Measurements from ENCODE around the gene CFAP46. TPM values are rescaled to one million over a fixed set of nuclear protein-coding genes. Genes with fewer than 3 reads are reported as not detected.

Gene CFAP46
- total RNA-seq, 6 experiments from 2014 or later, result 0.31 to 1.4 (median 0.32) TPM; not detected in 1

DNA sequence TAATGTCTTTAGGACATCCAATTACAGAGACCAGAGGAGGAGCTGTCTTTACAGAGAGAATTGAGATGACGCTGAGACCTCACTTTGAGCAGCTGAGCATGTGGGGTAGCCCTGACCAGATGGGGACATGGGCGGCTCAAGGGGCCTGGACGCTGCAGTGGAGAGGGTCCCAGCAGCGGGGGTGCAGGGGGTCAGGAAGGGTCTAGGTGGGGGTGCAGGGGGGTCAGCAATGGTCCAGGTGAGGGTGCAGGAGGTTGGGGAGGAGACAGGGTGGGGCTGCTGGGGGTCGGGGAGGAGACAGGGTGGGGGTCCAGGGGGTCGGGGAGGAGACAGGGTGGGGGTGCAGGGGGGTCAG is 43.2 kb upstream of the CFAP46 start:
- 0 out of 2 replicates have a peak, but pooled peaks cover 2% of the 10 kb centered on the region for H3K27me3 Mint-ChIP-seq (ENCODE audit: insufficient read depth)
- H3K9me3 Mint-ChIP-seq, result no peaks in the 10 kb centered on the region
- H3K4me1 Mint-ChIP-seq (ENCODE audit: low read depth), result peaks cover 16% of the 10 kb centered on the region

DNA sequence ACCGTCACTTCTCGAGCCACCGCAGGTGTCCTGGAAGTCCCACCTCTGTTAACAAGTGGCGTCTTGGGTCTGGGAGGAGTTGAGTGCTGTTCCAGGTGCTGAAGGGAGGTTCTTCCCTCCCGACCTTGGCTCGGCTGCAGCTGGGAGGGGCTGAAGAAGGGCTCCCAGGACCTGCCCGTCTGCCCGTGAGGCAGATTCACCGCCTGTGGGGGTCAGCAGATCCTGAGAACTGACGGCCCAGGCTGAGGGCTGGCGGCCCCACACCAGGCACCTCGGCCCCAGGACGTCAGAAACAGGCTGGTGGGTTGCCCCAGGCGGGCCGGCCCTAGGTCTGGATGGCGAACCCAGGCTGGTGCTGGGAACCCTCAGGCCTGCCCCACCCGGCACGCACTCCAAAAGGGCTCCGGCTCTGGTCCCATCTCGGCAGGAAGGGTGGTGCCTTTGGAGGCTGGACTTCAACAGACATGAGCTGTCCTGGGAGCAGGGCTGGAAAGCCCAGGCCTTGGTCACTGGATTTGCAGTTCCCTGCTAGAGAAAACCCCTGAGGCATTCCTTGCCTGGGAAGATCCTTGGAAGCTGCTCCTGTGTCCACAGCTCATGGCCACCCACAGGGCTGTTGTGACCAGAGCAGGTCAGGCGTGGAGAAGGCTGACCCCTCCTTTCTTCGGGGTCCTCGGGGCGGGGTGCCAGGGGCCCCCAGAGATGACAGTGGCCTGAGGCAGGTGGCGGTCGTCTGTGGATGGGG is 42.6 kb upstream of the CFAP46 start:
- H3K36me3 Mint-ChIP-seq (ENCODE audit: low read depth), result no peaks in the 10 kb centered on the region
- H3K4me3 Mint-ChIP-seq, result no peak overlapping the region
- 0 out of 2 replicates have a peak, but pooled peaks cover 2% of the 10 kb centered on the region for H3K27me3 Mint-ChIP-seq (ENCODE audit: insufficient read depth)
- no peak overlapping the region for H3K27ac Mint-ChIP-seq
- TF ChIP-seq, protein P1, sequence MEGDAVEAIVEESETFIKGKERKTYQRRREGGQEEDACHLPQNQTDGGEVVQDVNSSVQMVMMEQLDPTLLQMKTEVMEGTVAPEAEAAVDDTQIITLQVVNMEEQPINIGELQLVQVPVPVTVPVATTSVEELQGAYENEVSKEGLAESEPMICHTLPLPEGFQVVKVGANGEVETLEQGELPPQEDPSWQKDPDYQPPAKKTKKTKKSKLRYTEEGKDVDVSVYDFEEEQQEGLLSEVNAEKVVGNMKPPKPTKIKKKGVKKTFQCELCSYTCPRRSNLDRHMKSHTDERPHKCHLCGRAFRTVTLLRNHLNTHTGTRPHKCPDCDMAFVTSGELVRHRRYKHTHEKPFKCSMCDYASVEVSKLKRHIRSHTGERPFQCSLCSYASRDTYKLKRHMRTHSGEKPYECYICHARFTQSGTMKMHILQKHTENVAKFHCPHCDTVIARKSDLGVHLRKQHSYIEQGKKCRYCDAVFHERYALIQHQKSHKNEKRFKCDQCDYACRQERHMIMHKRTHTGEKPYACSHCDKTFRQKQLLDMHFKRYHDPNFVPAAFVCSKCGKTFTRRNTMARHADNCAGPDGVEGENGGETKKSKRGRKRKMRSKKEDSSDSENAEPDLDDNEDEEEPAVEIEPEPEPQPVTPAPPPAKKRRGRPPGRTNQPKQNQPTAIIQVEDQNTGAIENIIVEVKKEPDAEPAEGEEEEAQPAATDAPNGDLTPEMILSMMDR (IDR thresholded peaks at IDR 0.05), result no peak
- no peaks in the 10 kb centered on the region for H3K9me3 Mint-ChIP-seq
- no peak for DNase-seq
- peaks cover 16% of the 10 kb centered on the region for H3K4me1 Mint-ChIP-seq (ENCODE audit: low read depth)

More for the DNA sequence above, 43.2 kb upstream of the CFAP46 start:
- TF ChIP-seq, protein P1 (IDR thresholded peaks at IDR 0.05), result no peak
- no peak for DNase-seq
- H3K27ac Mint-ChIP-seq, result no peak overlapping the region
- H3K36me3 Mint-ChIP-seq (ENCODE audit: low read depth), result no peaks in the 10 kb centered on the region
- no peak overlapping the region for H3K4me3 Mint-ChIP-seq

DNA sequence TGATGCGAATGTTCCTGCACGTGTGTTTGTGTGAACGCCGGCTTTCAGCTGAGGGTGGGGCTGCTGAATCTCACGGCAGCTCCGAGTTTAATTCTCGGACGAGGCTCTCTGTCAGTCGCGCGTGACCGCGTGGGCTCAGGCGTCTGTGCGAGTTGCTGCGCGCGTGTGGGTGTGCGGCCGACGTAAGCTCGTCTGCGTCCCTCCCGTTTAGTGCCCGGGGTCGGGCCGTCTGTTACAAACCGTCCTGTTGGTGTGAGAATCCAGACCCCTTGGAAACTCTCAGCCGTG is 41.6 kb upstream of the CFAP46 start:
- no peak for DNase-seq
- Mint-ChIP-seq H3K9me3 (no peaks in the 10 kb centered on the region), H3K4me3 (no peak overlapping the region), H3K27me3 (ENCODE audit: insufficient read depth) (peaks cover 6% of the 10 kb centered on the region; the same call in 1 of the 2 replicates), H3K27ac (no peak overlapping the region), H3K36me3 (ENCODE audit: low read depth) (no peaks in the 10 kb centered on the region), H3K4me1 (ENCODE audit: low read depth) (peaks cover 16% of the 10 kb centered on the region)
- TF ChIP-seq, protein P1 (IDR thresholded peaks at IDR 0.05), result no peak

DNA sequence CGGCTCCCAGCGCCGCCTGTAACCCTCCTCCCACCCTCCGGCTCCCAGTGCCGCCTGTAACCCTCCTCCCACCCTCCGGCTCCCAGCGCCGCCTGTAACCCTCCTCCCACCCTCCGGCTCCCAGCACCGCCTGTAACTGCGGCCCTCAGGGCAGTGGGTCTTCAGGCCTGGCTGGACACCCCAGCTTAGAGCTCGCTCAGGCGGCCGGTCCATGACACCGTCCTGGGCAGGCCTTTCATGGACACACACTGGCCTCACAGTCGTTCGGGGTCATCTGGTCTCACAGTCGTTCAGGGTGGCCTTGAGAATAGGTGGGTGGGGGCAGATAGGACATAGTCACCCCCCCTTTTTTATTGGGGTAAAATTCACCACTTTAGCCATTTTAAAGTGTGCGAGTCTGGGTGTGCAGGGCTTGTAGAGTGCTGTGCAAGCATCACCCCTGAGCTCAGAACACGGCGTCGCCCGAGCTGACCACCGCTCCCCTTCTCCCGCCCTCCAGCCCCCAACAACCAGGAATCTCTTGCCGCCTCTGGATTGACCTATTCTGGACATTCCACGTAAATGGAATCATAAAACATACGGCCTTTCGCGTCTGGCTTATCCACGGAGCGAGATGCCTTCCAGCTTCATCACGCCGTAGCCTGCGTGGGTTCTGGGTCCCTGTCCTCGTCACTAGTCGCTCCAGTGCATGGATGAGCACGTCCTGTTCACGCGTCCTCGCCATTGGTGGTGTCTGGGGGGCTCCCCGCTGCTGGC is 41.1 kb upstream of the CFAP46 start:
- H3K36me3 Mint-ChIP-seq (ENCODE audit: low read depth), result no peaks in the 10 kb centered on the region
- no peak for DNase-seq
- no peaks in the 10 kb centered on the region for H3K9me3 Mint-ChIP-seq
- H3K27ac Mint-ChIP-seq, result no peak overlapping the region
- H3K27me3 Mint-ChIP-seq (ENCODE audit: insufficient read depth), result peaks cover 9% of the 10 kb centered on the region; the same call in 1 of the 2 replicates
- H3K4me1 Mint-ChIP-seq (ENCODE audit: low read depth), result peaks cover 16% of the 10 kb centered on the region
- no peak overlapping the region for H3K4me3 Mint-ChIP-seq
- TF ChIP-seq, protein P1 (IDR thresholded peaks at IDR 0.05), result no peak

DNA sequence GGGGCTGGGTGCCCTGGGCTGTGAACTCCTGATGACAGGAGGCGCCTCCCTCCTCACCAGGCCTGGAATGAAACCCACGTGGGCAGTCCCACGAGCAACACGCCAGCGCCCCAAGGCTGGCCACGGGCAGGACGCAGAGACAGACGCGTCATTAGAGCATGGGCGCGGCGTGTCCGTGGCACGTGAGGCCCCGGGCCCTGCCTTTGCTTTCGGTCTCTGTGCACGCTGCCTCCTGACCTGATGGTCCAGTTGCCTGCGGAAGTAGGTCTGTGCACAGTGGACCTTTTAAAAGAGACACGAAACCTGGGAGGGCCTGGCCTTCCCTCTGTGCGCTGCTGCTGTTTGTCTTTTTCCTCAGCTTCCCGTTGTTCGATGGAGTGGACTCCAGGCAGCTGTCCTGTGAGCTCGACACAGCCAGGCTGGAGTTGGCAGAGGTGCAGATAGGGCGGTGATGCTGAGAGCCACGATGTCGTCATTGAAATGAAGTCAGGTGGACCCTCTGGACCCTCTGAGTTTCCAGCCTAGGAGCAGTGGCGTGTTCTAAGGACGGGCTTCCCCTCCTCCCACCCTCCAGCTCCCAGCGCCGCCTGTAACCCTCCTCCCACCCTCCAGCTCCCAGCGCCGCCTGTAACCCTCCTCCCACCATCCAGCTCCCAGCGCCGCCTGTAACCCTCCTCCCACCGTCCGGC is 40.1 kb upstream of the CFAP46 start:
- Mint-ChIP-seq H3K4me3 (no peak overlapping the region), H3K27ac (no peak overlapping the region), H3K36me3 (ENCODE audit: low read depth) (no peaks in the 10 kb centered on the region), H3K27me3 (ENCODE audit: insufficient read depth) (peaks cover 9% of the 10 kb centered on the region; the same call in 1 of the 2 replicates), H3K4me1 (ENCODE audit: low read depth) (peaks cover 7% of the 10 kb centered on the region), H3K9me3 (no peaks in the 10 kb centered on the region)
- DNase-seq, result no peak
- TF ChIP-seq, protein P1 (IDR thresholded peaks at IDR 0.05), result no peak

Data from HFFc6 (cell line).